Measurements from ENCODE around the gene GALNT2.

DNA sequence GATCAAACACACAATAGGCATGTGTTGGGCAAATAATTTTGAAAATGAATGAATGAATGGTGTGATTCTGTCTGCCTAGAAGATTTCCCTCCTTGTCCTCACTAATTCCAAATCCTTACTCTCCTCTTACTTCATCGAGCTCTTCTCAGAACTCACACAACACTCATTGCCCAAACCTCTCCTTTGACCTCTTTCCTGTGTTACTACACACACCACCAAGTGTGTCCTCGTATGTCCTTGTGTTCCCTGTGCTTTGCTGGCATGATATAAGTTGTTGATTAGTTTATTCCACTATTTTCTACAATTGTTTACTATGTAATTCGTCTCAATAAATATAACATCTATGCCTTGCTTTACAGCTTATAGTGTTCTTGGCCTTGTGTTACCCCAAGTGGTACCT is 41.4 kb upstream of the GALNT2 start:
- TF ChIP-seq XRCC4 (IDR thresholded peaks at IDR 0.05; ENCODE audit: extremely low read depth, insufficient read depth, insufficient read length) (no peak), KLF16 (IDR thresholded peaks at IDR 0.05) (no peak)

Data from K562 (cell line).